Transverse colon (tissue), 4 donors: ENCODE measurements around the gene SPRN.

Experiments
- POLR2A ChIP-seq: fragments of 450-650 bp; IDR thresholded peaks from one replicate; pipeline ENCODE4 v1.6.1; 2016; ENCODE audit warnings: antibody characterized with exemption, mild to moderate bottlenecking, moderate library complexity
- POLR2AphosphoS5 ChIP-seq, 3 donors: sonication (generic); formaldehyde crosslinking; IDR thresholded peaks; one replicate each; pipeline ENCODE4 v1.6.1; 2016; ENCODE audit warnings: antibody characterized with exemption in 3 of 3
- TF ChIP-seq, protein P1 (sequence below), 5 experiments: fragments of 200-600 bp in 3 of 5; fragments of 450-650 bp in 2 of 5; sonication (generic) in 3 of 5; IDR thresholded peaks; 1 replicate in 2 of 5; 2 replicates in 3 of 5; pipeline ENCODE4 v1.5.1; 2016 to 2017; ENCODE audit warnings: antibody characterized with exemption in 5 of 5, inconsistent platforms in 3 of 5, mild to moderate bottlenecking in 2 of 5, moderate library complexity in 1 of 5

DNA sequence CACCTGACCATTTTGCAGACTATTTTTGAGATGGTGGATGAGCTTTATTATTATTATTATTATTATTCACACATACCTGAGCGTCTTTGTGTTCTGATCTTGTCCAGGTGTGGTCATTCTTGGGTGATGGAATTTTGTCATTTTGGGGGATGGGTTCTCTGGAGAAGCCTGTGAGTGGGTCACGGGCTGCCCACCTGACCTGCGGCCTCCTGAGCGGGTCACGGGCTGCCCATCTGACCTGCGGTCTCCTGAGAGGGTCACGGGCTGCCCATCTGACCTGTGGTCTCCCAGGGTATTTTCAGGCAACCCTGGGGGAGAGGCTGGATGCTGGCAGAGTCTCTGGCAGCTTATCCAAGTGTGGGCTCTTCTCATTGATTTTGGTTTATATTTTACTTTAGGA is 36.6 kb upstream of the SPRN start:
- TF ChIP-seq, protein P1, sequence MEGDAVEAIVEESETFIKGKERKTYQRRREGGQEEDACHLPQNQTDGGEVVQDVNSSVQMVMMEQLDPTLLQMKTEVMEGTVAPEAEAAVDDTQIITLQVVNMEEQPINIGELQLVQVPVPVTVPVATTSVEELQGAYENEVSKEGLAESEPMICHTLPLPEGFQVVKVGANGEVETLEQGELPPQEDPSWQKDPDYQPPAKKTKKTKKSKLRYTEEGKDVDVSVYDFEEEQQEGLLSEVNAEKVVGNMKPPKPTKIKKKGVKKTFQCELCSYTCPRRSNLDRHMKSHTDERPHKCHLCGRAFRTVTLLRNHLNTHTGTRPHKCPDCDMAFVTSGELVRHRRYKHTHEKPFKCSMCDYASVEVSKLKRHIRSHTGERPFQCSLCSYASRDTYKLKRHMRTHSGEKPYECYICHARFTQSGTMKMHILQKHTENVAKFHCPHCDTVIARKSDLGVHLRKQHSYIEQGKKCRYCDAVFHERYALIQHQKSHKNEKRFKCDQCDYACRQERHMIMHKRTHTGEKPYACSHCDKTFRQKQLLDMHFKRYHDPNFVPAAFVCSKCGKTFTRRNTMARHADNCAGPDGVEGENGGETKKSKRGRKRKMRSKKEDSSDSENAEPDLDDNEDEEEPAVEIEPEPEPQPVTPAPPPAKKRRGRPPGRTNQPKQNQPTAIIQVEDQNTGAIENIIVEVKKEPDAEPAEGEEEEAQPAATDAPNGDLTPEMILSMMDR (IDR thresholded peaks at IDR 0.05), result no peak
- TF ChIP-seq POLR2A (no peak), POLR2AphosphoS5 (IDR thresholded peaks at IDR 0.05) (no peak)
